HepG2 (cell line): ENCODE data around the gene NGFR. TPM values are rescaled to one million over a fixed set of nuclear protein-coding genes. Genes with fewer than 3 reads are reported as not detected.

Experiments
- AHR ChIP-seq: IDR thresholded peaks from 2 replicates; pipeline ENCODE4 v1.6.1; 2018; ENCODE audit warnings: missing genetic modification reagents, missing compliant biosample characterization
- DBP ChIP-seq: sonication (generic); formaldehyde crosslinking; IDR thresholded peaks from 2 replicates; pipeline ENCODE4 v1.4.0; 2020; ENCODE audit warnings: missing genetic modification reagents; ENCODE audit errors: not compliant biosample characterization
- DRAP1 ChIP-seq: IDR thresholded peaks from 2 replicates; pipeline ENCODE4 v1.6.1; 2016; ENCODE audit warnings: missing genetic modification reagents, missing compliant biosample characterization
- E2F5 ChIP-seq: sonication (generic); formaldehyde crosslinking; conservative IDR thresholded peaks from 2 replicates; pipeline ENCODE4 v1.4.0; 2020; ENCODE audit warnings: missing genetic modification reagents
- EP300 ChIP-seq, 3 experiments: sonication (generic) in 1 of 3; formaldehyde crosslinking in 1 of 3; IDR thresholded peaks; 2 replicates each; pipeline versions ENCODE4 v1.5.1 to v1.6.1; 2011 to 2020; ENCODE audit warnings: low read depth in 2 of 3, low read length in 2 of 3, borderline replicate concordance in 1 of 3, improper control_type of control experiment in 1 of 3, mild to moderate bottlenecking in 1 of 3, missing genetic modification reagents in 1 of 3, moderate library complexity in 1 of 3
- GMEB1 ChIP-seq: sonication (generic); formaldehyde crosslinking; IDR thresholded peaks from 2 replicates; pipeline ENCODE4 v1.5.1; 2020; ENCODE audit warnings: missing genetic modification reagents, mild to moderate bottlenecking, borderline replicate concordance
- HIVEP1 ChIP-seq: sonication (generic); formaldehyde crosslinking; IDR thresholded peaks from 2 replicates; pipeline ENCODE4 v1.4.0; 2020; ENCODE audit warnings: mild to moderate bottlenecking, missing genetic modification reagents
- JUN ChIP-seq: sonication (generic); formaldehyde crosslinking; IDR thresholded peaks from 2 replicates; pipeline ENCODE4 v1.4.0; 2020; ENCODE audit warnings: mild to moderate bottlenecking, missing genetic modification reagents
- MTA1 ChIP-seq: sonication (generic); formaldehyde crosslinking; IDR thresholded peaks from 2 replicates; pipeline ENCODE4 v1.4.0; 2020; ENCODE audit warnings: missing genetic modification reagents, mild to moderate bottlenecking, borderline replicate concordance
- NR0B2 ChIP-seq: sonication (generic); formaldehyde crosslinking; IDR thresholded peaks from 2 replicates; pipeline ENCODE4 v1.4.0; 2020; ENCODE audit warnings: mild to moderate bottlenecking, missing genetic modification reagents
- POLR2AphosphoS2 ChIP-seq: IDR thresholded peaks from 2 replicates; pipeline ENCODE4 v1.6.1; 2011; ENCODE audit warnings: low read depth, low read length, improper control_type of control experiment
- SRSF1 ChIP-seq: fragments of 200-400 bp; formaldehyde crosslinking; optimal IDR thresholded peaks from 2 replicates; pipeline ENCODE3; 2017; ENCODE audit warnings: mild to moderate bottlenecking, low read depth, low read length, moderate library complexity
- SRSF9 ChIP-seq: fragments of 200-400 bp; formaldehyde crosslinking; IDR thresholded peaks from 2 replicates; pipeline ENCODE4 v1.6.1; 2018; ENCODE audit warnings: borderline replicate concordance, mild to moderate bottlenecking, low read depth, low read length; ENCODE audit not compliant: insufficient read depth, poor library complexity, severe bottlenecking
- SRY ChIP-seq: sonication (generic); formaldehyde crosslinking; IDR thresholded peaks from 2 replicates; pipeline ENCODE4 v1.8.0; 2022; ENCODE audit warnings: mild to moderate bottlenecking, missing genetic modification reagents
- XBP1 ChIP-seq: sonication (generic); formaldehyde crosslinking; IDR thresholded peaks from 2 replicates; pipeline ENCODE4 v1.5.0; 2020; ENCODE audit warnings: missing genetic modification reagents
- ZBTB20 ChIP-seq: sonication (generic); formaldehyde crosslinking; IDR thresholded peaks from 2 replicates; pipeline ENCODE4 v1.8.1; 2023; ENCODE audit warnings: missing genetic modification reagents, low read depth, mild to moderate bottlenecking, borderline replicate concordance
- ZFAT ChIP-seq: sonication (generic); formaldehyde crosslinking; conservative IDR thresholded peaks from 2 replicates; pipeline ENCODE4 v1.8.1; 2023; ENCODE audit warnings: missing genetic modification reagents, inconsistent platforms
- ZNF17 ChIP-seq: sonication (generic); formaldehyde crosslinking; IDR thresholded peaks from 2 replicates; pipeline ENCODE4 v1.5.0; 2020; ENCODE audit warnings: mild to moderate bottlenecking, missing genetic modification reagents
- ZNF275 ChIP-seq: sonication (generic); formaldehyde crosslinking; IDR thresholded peaks from 2 replicates; pipeline ENCODE4 v1.8.0; 2022; ENCODE audit warnings: missing genetic modification reagents, mild to moderate bottlenecking, inconsistent platforms, borderline replicate concordance
- ZNF335 ChIP-seq: sonication (generic); formaldehyde crosslinking; IDR thresholded peaks from 2 replicates; pipeline ENCODE4 v1.4.0; 2020; ENCODE audit warnings: missing genetic modification reagents
- ZNF567 ChIP-seq: sonication (generic); formaldehyde crosslinking; IDR thresholded peaks from 2 replicates; pipeline ENCODE4 v1.8.1; 2023; ENCODE audit warnings: mild to moderate bottlenecking, missing genetic modification reagents, borderline replicate concordance
- ZNF839 ChIP-seq: sonication (generic); formaldehyde crosslinking; IDR thresholded peaks from 2 replicates; pipeline ENCODE4 v1.4.0; 2020; ENCODE audit warnings: missing genetic modification reagents, mild to moderate bottlenecking, borderline replicate concordance
- ZZZ3 ChIP-seq: sonication (generic); formaldehyde crosslinking; IDR thresholded peaks from 2 replicates; pipeline ENCODE4 v1.4.0; 2020; ENCODE audit warnings: missing genetic modification reagents, mild to moderate bottlenecking, borderline replicate concordance
- polyA plus RNA-seq, 8 experiments: library from polyadenylated mRNA; depleted of rRNA in 3 of 8; stranded (reverse) in 7 of 8; unstranded in 1 of 8; fragments of >200 nt; fragmentation: Illumina TruSeq in 4 of 8; extraction: Trizol in 4 of 8; gene quantifications; 2 replicates each; pipeline versions ENCODE4 v1.2.1 to v1.2.3, GENCODE V29; 2011 to 2016; ENCODE audit warnings: low read depth in 4 of 8, missing spikeins in 1 of 8, mixed read lengths in 1 of 8; ENCODE audit not compliant: insufficient read depth in 1 of 8
- total RNA-seq, 5 experiments: library from RNA; depleted of rRNA; stranded (reverse); fragments of >200 nt; fragmentation: Illumina TruSeq; extraction: Trizol; gene quantifications; 2 replicates each; pipeline ENCODE4 v1.2.3, GENCODE V29; 2016; ENCODE audit warnings: low read depth in 1 of 5

NGFR gene
- total and polyA plus RNA-seq, 2 of the 13 experiments (the other 11 are each of a cell fraction or from before 2014, with no cell fraction given) = 1.1 to 1.8 TPM

- TF ChIP-seq ZNF839 = peak; percentile 96; the same call in 1 of the 2 replicates
- TF ChIP-seq NR0B2 (CRISPR knock-in tag) = peak; percentile 88; the same call in 1 of the 2 replicates
- no peak for TF ChIP-seq EP300 (IDR thresholded peaks at IDR 0.05; ENCODE audit: low read depth in 2 of 2, low read length in 2 of 2)
- peak; percentile 70 for TF ChIP-seq EP300 (CRISPR knock-in tag; IDR thresholded peaks at IDR 0.05; ENCODE audit: borderline replicate concordance)
- TF ChIP-seq DBP = no peak
- TF ChIP-seq DRAP1 = peak; percentile 70; the same call in 1 of the 2 replicates
- peak; percentile 14; the same call in 1 of the 2 replicates for TF ChIP-seq JUN (CRISPR knock-in tag)
- no peak for TF ChIP-seq ZBTB20 (CRISPR knock-in tag)
- peak; percentile 60; the same call in 1 of the 2 replicates for TF ChIP-seq GMEB1 (CRISPR knock-in tag)
- TF ChIP-seq ZFAT (CRISPR knock-in tag) = no peak
- TF ChIP-seq ZNF17 (CRISPR knock-in tag) = no peak
- no peak for TF ChIP-seq POLR2AphosphoS2
- no peak for TF ChIP-seq HIVEP1 (CRISPR knock-in tag)
- peak; percentile 50; the same call in 1 of the 2 replicates for TF ChIP-seq SRY
- TF ChIP-seq ZNF275 (CRISPR knock-in tag) = no peak
- peak; percentile 78; the same call in 1 of the 2 replicates for TF ChIP-seq ZNF335 (CRISPR knock-in tag)
- TF ChIP-seq SRSF9 = no peak
- no peak; the same call in 1 of the 2 replicates for TF ChIP-seq MTA1
- TF ChIP-seq ZZZ3 (CRISPR knock-in tag) = peak; percentile 47; the same call in 1 of the 2 replicates
- TF ChIP-seq XBP1 = no peak
- TF ChIP-seq E2F5 (CRISPR knock-in tag) = peak; percentile 54; the same call in 1 of the 2 replicates
- peak; percentile 85; the same call in 1 of the 2 replicates for TF ChIP-seq AHR (CRISPR knock-in tag)
- TF ChIP-seq ZNF567 (CRISPR knock-in tag) = 0 out of 2 replicates have a peak, but pooled peaks have one; percentile 62
- peak; percentile 18 for TF ChIP-seq SRSF1
Measured at GRCh38 chr17:49515196-49515770, 20.2 kb downstream of the NGFR start (continued).
